Psoas muscle (tissue), 8 donors: ENCODE data around the gene ASPRV1. TPM values are rescaled to one million over a fixed set of nuclear protein-coding genes. Genes with fewer than 3 reads are reported as not detected.

Source experiments
- ATAC-seq, 4 donors: fragments of 200-7000 bp; cut with Tn5 transposase; one replicate each; pipeline ENCODE4 v1.9.1; 2020; ENCODE audit warnings: moderate library complexity in 3 of 4, mild to moderate bottlenecking in 2 of 4
- DNase-seq, 2 donors: peaks; one replicate each; pipeline ENCODE4 v3.0.0-alpha.2; 2020
- H3K27ac ChIP-seq: fragments of 200-600 bp; one replicate; pipeline ENCODE4 v1.8.0; 2022
- H3K27me3 ChIP-seq, 3 donors: fragments of 200-600 bp in 1 of 3; one replicate each; pipeline versions ENCODE4 v1.6.1 to v1.8.0; 2013 to 2022; ENCODE audit warnings: low read length in 2 of 3, mild to moderate bottlenecking in 2 of 3, moderate library complexity in 1 of 3; ENCODE audit not compliant: insufficient read depth in 3 of 3
- H3K36me3 ChIP-seq, 2 donors: fragments of 200-600 bp in 1 of 2; one replicate each; pipeline versions ENCODE4 v1.6.1 to v1.8.0; 2013 to 2022; ENCODE audit warnings: low read depth in 1 of 2, mild to moderate bottlenecking in 1 of 2, moderate library complexity in 1 of 2; ENCODE audit not compliant: insufficient read depth in 1 of 2
- H3K4me1 ChIP-seq: fragments of 200-600 bp; one replicate; pipeline ENCODE4 v1.8.0; 2022
- H3K4me3 ChIP-seq: fragments of 200-600 bp; one replicate; pipeline ENCODE4 v1.8.0; 2022; ENCODE audit warnings: mild to moderate bottlenecking
- H3K9me3 ChIP-seq: fragments of 200-600 bp; one replicate; pipeline ENCODE4 v1.8.0; 2022
- CTCF ChIP-seq: fragments of 200-600 bp; IDR thresholded peaks from one replicate; pipeline ENCODE4 v1.8.0; 2022; ENCODE audit warnings: antibody characterized with exemption
- WGBS, 3 donors: extraction: QIAGEN DNeasy Blood & Tissue Kit; methylation state at CpG; one replicate each; pipeline versions ENCODE4 v1.1.6 to v1.1.7; 2013; 5-methylcytosine and 5-hydroxymethylcytosine counted together
- intact Hi-C, 2 donors: fragments of 100-400 bp; cut with DNase I; formaldehyde crosslinking; loops; one replicate each; pipeline versions ENCODE4 v1.11.0 to v1.14.2; 2022
- polyA plus RNA-seq, 3 donors: library from polyadenylated mRNA; stranded (reverse); fragments of 200-250 nt; gene quantifications; one replicate each; pipeline ENCODE4 v1.2.3, GENCODE V29; 2013
- total RNA-seq, 4 donors: library from RNA; stranded (reverse); fragmentation: NEBNext Ultra II Directional in 2 of 4; extraction: Animal tissue kit (Norgen Biotek cat#: 25700) in 2 of 4; gene quantifications; one replicate each; pipeline versions ENCODE4 v1.2.1 to v1.2.4, GENCODE V29; 2021 to 2023
- donor health status: healthy with polysubstance abuse.
- donor health status: DM: no; HTN: no; CAD: no; lungs with moderate emphysema.
- donor health status: Bipolar disorder and iron deficiency.
- donor health status: healthy.
- donor health status: DM: yes; HTN: yes; CAD: no.
- donor health status: DM: no; HTN: no; CAD: no.
- donor health status: DM: no; HTN: no; CAD: no.
- donor health status: DM: yes; HTN: yes; CAD: no.

ASPRV1 gene
- total and polyA plus RNA-seq, 7 donors: 0.20 to 1.8 (median 1.0) TPM

DNA sequence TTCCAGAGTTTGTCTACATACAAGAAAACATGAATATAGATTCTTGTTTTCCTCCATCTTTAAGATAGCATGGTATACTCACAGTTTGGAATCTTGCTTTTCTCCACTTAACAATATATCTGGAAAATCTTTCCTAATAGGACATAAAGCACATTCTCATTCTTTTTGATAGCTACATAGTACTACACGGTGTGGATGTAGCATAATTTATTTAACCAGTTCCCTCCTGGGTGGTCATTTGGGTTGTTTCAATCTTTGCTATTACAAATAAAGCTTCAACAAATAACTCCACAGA, 26.9 kb downstream of the ASPRV1 start:
- no peak overlapping the region for H3K4me3 ChIP-seq
- no peak for DNase-seq
- peaks cover 18% of the 10 kb centered on the region for H3K4me1 ChIP-seq
- no peaks in the 10 kb centered on the region for H3K9me3 ChIP-seq
- 68 to 80% (median 78%) methylated on average over 1 of the region's 1 CpG for WGBS, 3 donors
- H3K36me3 ChIP-seq: peaks cover 8 to 74% of the 10 kb centered on the region in 2 donors
- no peaks in the 10 kb centered on the region for H3K27me3 ChIP-seq
- no peak for TF ChIP-seq CTCF
- H3K27ac ChIP-seq: no peak overlapping the region
- intact Hi-C loops: loop anchor here in 1 of 2 donors (5.0 kb wide), 1 partner anchor 128 kb away; no protein-coding TSS in a partner anchor
- no peak for ATAC-seq

GRCh38 chr2:69933839-69934613, 27.4 kb downstream of the ASPRV1 start:
- no peak for TF ChIP-seq CTCF
- H3K27me3 ChIP-seq: no peaks in the 10 kb centered on the region
- DNase-seq: no peak
- H3K36me3 ChIP-seq: peaks cover 6 to 74% of the 10 kb centered on the region in 2 donors
- no peaks in the 10 kb centered on the region for H3K9me3 ChIP-seq
- intact Hi-C loops: loop anchor here in 1 of 2 donors (5.0 kb wide), 1 partner anchor 128 kb away; no protein-coding TSS in a partner anchor
- no peak for ATAC-seq
- peaks cover 18% of the 10 kb centered on the region for H3K4me1 ChIP-seq
- H3K27ac ChIP-seq: no peak overlapping the region
- H3K4me3 ChIP-seq: no peak overlapping the region
- 77 to 86% (median 80%) methylated on average over 4 of the region's 4 CpGs for WGBS, 3 donors

GRCh38 chr2:69933254-69933828, 28.1 kb downstream of the ASPRV1 start:
- Histone ChIP-seq H3K36me3 (peaks cover 6 to 74% of the 10 kb centered on the region in 2 donors), H3K9me3 (no peaks in the 10 kb centered on the region), H3K27ac (no peak overlapping the region), H3K4me1 (peaks cover 18% of the 10 kb centered on the region), H3K4me3 (no peak overlapping the region), H3K27me3 (no peaks in the 10 kb centered on the region)
- DNase-seq (no peak), ATAC-seq (peak in 2 of 4 donors; percentile 39 to 53)
- TF ChIP-seq CTCF: no peak
- intact Hi-C loops: loop anchor here in 1 of 2 donors (5.0 kb wide), 1 partner anchor 129 kb away; no protein-coding TSS in a partner anchor

GRCh38 chr2:69932596-69932922, 28.9 kb downstream of the ASPRV1 start:
- Histone ChIP-seq H3K36me3 (peaks cover 6 to 69% of the 10 kb centered on the region in 2 donors), H3K27me3 (no peaks in the 10 kb centered on the region), H3K4me3 (no peak overlapping the region), H3K4me1 (peaks cover 18% of the 10 kb centered on the region), H3K9me3 (no peaks in the 10 kb centered on the region), H3K27ac (no peak overlapping the region)
- ATAC-seq (no peak), DNase-seq (no peak)
- WGBS, 3 donors: 57 to 79% (median 63%) methylated on average over 1 of the region's 1 CpG
- no peak for TF ChIP-seq CTCF
- intact Hi-C loops: loop anchor here in 1 of 2 donors (5.0 kb wide), 1 partner anchor 130 kb away; no protein-coding TSS in a partner anchor
